ENCODE data around the gene CER1.

The CER1 gene

DNA sequence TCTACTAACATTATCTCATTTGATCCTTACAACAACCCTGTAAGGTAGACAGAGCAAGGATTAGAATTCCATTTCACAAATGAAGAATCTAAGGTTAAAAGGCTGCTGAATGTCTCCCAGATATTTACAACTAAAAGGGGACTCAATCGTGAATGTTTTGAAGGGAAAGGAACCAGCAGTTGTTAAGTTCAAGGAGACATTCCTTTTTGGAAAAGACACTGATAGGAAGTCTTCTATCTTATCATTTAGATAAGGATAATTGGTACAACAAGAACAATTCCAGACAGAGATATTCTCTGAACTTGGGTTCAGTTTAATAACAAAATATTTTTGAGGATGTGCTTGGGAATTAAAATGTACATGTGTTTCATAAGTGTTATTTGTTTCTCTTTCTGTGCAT is 37.5 kb upstream of the CER1 start:
- TF ChIP-seq CTCF (IDR thresholded peaks at IDR 0.05; ENCODE audit: low read depth, low read length) (no peak), MYC (IDR thresholded peaks at IDR 0.05; ENCODE audit: low read depth, low read length) (no peak), MAX (IDR thresholded peaks at IDR 0.05; ENCODE audit: low read depth, low read length) (no peak), POLR2A (IDR thresholded peaks at IDR 0.05; ENCODE audit: extremely low read depth, insufficient read length) (no peak)
- H3K4me3 ChIP-seq (ENCODE audit: low read depth, low read length): no peak overlapping the region
- DNase-seq (ENCODE audit: low read depth): no peak

DNA sequence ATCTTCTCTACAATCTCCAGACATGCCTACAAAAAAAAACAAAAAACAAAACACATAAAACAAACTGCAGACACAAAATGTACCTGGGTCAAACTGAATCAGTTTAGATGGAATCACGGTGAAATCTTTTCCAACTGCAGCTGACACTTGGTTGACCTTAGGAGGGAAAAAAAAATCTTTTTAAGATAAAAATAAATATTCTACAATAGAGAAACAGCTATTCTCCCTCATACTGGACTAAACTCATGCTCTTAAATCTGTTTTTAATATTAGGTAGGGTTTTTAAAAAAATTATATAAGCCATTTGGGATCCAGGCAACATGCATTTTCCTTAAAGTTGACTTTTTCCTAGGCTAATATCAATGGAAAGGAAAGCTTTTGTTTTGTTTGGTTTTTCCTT is 33.8 kb upstream of the CER1 start:
- TF ChIP-seq CTCF (IDR thresholded peaks at IDR 0.05; ENCODE audit: low read depth, low read length) (no peak), MAX (IDR thresholded peaks at IDR 0.05; ENCODE audit: low read depth, low read length) (no peak), POLR2A (IDR thresholded peaks at IDR 0.05; ENCODE audit: extremely low read depth, insufficient read length) (no peak), MYC (IDR thresholded peaks at IDR 0.05; ENCODE audit: low read depth, low read length) (no peak)
- no peak overlapping the region for H3K4me3 ChIP-seq (ENCODE audit: low read depth, low read length)
- DNase-seq (ENCODE audit: low read depth): no peak

- H3K4me3 ChIP-seq (ENCODE audit: low read depth, low read length): no peak overlapping the region
- no peak for DNase-seq (ENCODE audit: low read depth)
- no peak for TF ChIP-seq MYC (IDR thresholded peaks at IDR 0.05; ENCODE audit: low read depth, low read length)
- TF ChIP-seq CTCF (IDR thresholded peaks at IDR 0.05; ENCODE audit: low read depth, low read length): no peak
- no peak for TF ChIP-seq MAX (IDR thresholded peaks at IDR 0.05; ENCODE audit: low read depth, low read length)
- TF ChIP-seq POLR2A (IDR thresholded peaks at IDR 0.05; ENCODE audit: extremely low read depth, insufficient read length): no peak
Measured at GRCh38 chr9:14752871-14753270, 30.3 kb upstream of the CER1 start.

GRCh38 chr9:14752271-14752670 is 29.7 kb upstream of the CER1 start:
- no peak overlapping the region for H3K4me3 ChIP-seq (ENCODE audit: low read depth, low read length)
- DNase-seq (ENCODE audit: low read depth): no peak
- no peak for TF ChIP-seq CTCF (IDR thresholded peaks at IDR 0.05; ENCODE audit: low read depth, low read length)
- no peak for TF ChIP-seq MYC (IDR thresholded peaks at IDR 0.05; ENCODE audit: low read depth, low read length)
- TF ChIP-seq POLR2A (IDR thresholded peaks at IDR 0.05; ENCODE audit: extremely low read depth, insufficient read length): no peak

DNA sequence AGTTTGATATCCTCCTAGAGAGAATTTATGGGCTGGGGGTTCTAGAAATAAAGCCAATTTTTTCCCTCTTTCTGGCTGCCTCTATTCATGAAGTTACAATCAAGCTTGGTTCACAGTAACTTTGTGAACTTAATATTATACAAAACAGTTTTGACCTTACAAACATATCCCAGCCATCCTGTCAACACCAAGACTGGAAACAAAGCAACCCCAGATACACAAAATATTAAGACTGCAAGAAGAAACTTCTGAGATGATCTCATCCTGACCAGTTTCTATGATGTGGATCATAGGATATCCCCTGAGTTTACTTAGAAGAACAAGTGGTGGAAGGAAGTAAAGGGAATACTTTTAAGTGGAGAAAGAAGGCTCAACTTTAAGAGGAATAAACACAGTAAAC is 28.3 kb upstream of the CER1 start:
- H3K4me3 ChIP-seq (ENCODE audit: low read depth, low read length): no peak overlapping the region
- no peak for DNase-seq (ENCODE audit: low read depth)
- TF ChIP-seq MAX (IDR thresholded peaks at IDR 0.05; ENCODE audit: low read depth, low read length) (no peak), MYC (IDR thresholded peaks at IDR 0.05; ENCODE audit: low read depth, low read length) (no peak), POLR2A (IDR thresholded peaks at IDR 0.05; ENCODE audit: extremely low read depth, insufficient read length) (no peak), CTCF (IDR thresholded peaks at IDR 0.05; ENCODE audit: low read depth, low read length) (no peak)

DNA sequence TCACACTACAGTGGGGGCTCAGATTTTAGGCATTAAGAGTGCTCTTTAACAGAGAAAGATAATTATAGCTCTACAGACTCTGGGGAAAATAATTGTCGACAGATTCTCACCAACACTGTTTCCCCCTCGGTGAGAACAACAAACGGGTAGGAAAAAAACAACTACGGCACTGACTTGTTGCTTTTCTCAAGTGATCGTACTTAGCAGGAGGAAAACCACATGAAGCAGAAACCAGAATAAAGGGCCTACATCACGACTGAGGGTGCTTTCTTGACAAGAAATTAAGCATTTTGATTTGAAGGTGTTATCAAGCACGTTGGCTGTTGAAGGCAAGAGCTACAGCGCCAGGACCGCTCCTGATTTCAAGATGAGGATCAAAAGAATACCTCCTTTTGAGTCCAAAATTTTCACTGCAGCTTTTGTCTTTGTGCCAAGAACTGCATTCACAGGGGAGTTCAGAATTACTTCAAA is 27.2 kb upstream of the CER1 start:
- DNase-seq (ENCODE audit: low read depth): no peak
- no peak overlapping the region for H3K4me3 ChIP-seq (ENCODE audit: low read depth, low read length)
- TF ChIP-seq POLR2A (IDR thresholded peaks at IDR 0.05; ENCODE audit: extremely low read depth, insufficient read length): no peak
- no peak for TF ChIP-seq MAX (IDR thresholded peaks at IDR 0.05; ENCODE audit: low read depth, low read length)
- no peak for TF ChIP-seq MYC (IDR thresholded peaks at IDR 0.05; ENCODE audit: low read depth, low read length)
- TF ChIP-seq CTCF (IDR thresholded peaks at IDR 0.05; ENCODE audit: low read depth, low read length): no peak
